H9 (cell line): ENCODE measurements around the gene TMC1. TPM values are rescaled to one million over a fixed set of nuclear protein-coding genes. Genes with fewer than 3 reads are reported as not detected.

Source experiments
- DNase-seq: peaks from one replicate; pipeline ENCODE4 v3.0.0-alpha.2; 2017
- H2AFZ ChIP-seq: one replicate; pipeline ENCODE4 v1.6.1; 2013; ENCODE audit warnings: mild to moderate bottlenecking, low read length, control low read depth, moderate library complexity
- H2AK5ac ChIP-seq: 2 replicates; pipeline ENCODE4 v1.6.1; 2013; ENCODE audit warnings: low read length, control low read depth, mixed read lengths; ENCODE audit not compliant: insufficient read length
- H2BK120ac ChIP-seq: one replicate; pipeline ENCODE4 v1.6.1; 2013; ENCODE audit warnings: low read depth, mild to moderate bottlenecking, low read length, control low read depth, inconsistent platforms; ENCODE audit not compliant: poor library complexity, severe bottlenecking
- H2BK12ac ChIP-seq: 2 replicates; pipeline ENCODE4 v1.6.1; 2013; ENCODE audit warnings: low read length, control low read depth, mixed read lengths, low read depth; ENCODE audit not compliant: insufficient read length
- H2BK15ac ChIP-seq: 2 replicates; pipeline ENCODE4 v1.6.1; 2013; ENCODE audit warnings: low read depth, low read length, control low read depth
- H2BK20ac ChIP-seq: one replicate; pipeline ENCODE4 v1.6.1; 2013; ENCODE audit warnings: low read depth, mild to moderate bottlenecking, low read length, control low read depth, inconsistent platforms; ENCODE audit not compliant: poor library complexity, severe bottlenecking
- H2BK5ac ChIP-seq: 2 replicates; pipeline ENCODE4 v1.6.1; 2013; ENCODE audit warnings: low read length, control low read depth, mixed read lengths; ENCODE audit not compliant: insufficient read length
- H3K14ac ChIP-seq: 2 replicates; pipeline ENCODE4 v1.6.1; 2013; ENCODE audit warnings: low read length, control low read depth; ENCODE audit not compliant: insufficient read depth
- H3K18ac ChIP-seq: 2 replicates; pipeline ENCODE4 v1.6.1; 2013; ENCODE audit warnings: low read depth, mild to moderate bottlenecking, mixed read lengths, low read length, control low read depth; ENCODE audit not compliant: insufficient read length
- H3K23ac ChIP-seq: 2 replicates; pipeline ENCODE4 v1.6.1; 2013; ENCODE audit warnings: low read length, control low read depth, mixed read lengths, low read depth; ENCODE audit not compliant: insufficient read length
- H3K23me2 ChIP-seq: 2 replicates; pipeline ENCODE4 v1.6.1; 2013; ENCODE audit warnings: low read depth, mild to moderate bottlenecking, mixed read lengths, low read length, control low read depth; ENCODE audit not compliant: insufficient read length, poor library complexity, severe bottlenecking
- H3K27ac ChIP-seq: 2 replicates; pipeline ENCODE4 v1.5.1; 2013; ENCODE audit warnings: low read length, control low read depth, mixed read lengths, low read depth; ENCODE audit not compliant: insufficient read length
- H3K27me3 ChIP-seq: 2 replicates; pipeline ENCODE4 v1.6.1; 2013; ENCODE audit warnings: low read length, control low read depth, inconsistent platforms; ENCODE audit not compliant: insufficient read depth
- H3K4ac ChIP-seq: 2 replicates; pipeline ENCODE4 v1.6.1; 2013; ENCODE audit warnings: low read depth, mild to moderate bottlenecking, control low read depth, inconsistent platforms, low read length, moderate library complexity
- H3K4me1 ChIP-seq: 2 replicates; pipeline ENCODE4 v1.6.1; 2013; ENCODE audit warnings: low read length, control low read depth, inconsistent platforms; ENCODE audit not compliant: insufficient read depth
- H3K4me2 ChIP-seq: 2 replicates; pipeline ENCODE4 v1.6.1; 2013; ENCODE audit warnings: low read length, control low read depth, mixed read lengths; ENCODE audit not compliant: insufficient read length, insufficient read depth
- H3K56ac ChIP-seq: 2 replicates; pipeline ENCODE4 v1.6.1; 2013; ENCODE audit warnings: low read depth, mild to moderate bottlenecking, mixed read lengths, low read length, control low read depth; ENCODE audit not compliant: insufficient read length
- H3K79me1 ChIP-seq: 2 replicates; pipeline ENCODE4 v1.6.1; 2013; ENCODE audit warnings: low read depth, mild to moderate bottlenecking, moderate library complexity, low read length, control low read depth, inconsistent platforms; ENCODE audit not compliant: insufficient read depth, poor library complexity, severe bottlenecking
- H3K79me2 ChIP-seq: 2 replicates; pipeline ENCODE4 v1.6.1; 2013; ENCODE audit warnings: low read length, control low read depth, inconsistent platforms; ENCODE audit not compliant: insufficient read depth
- H3K9ac ChIP-seq: 2 replicates; pipeline ENCODE4 v1.6.1; 2013; ENCODE audit warnings: low read length, control low read depth, mixed read lengths; ENCODE audit not compliant: insufficient read length; ENCODE audit errors: extremely low read depth
- H3K9me3 ChIP-seq: one replicate; pipeline ENCODE4 v1.6.1; 2013; ENCODE audit warnings: low read depth, low read length, inconsistent platforms; ENCODE audit not compliant: control insufficient read depth
- H3T11ph ChIP-seq: one replicate; pipeline ENCODE4 v1.6.1; 2013; ENCODE audit warnings: mild to moderate bottlenecking, low read length, control low read depth, inconsistent platforms
- H4K20me1 ChIP-seq: one replicate; pipeline ENCODE4 v1.6.1; 2013; ENCODE audit not compliant: control insufficient read depth, insufficient read length, insufficient read depth
- H4K5ac ChIP-seq: 2 replicates; pipeline ENCODE4 v1.6.1; 2013; ENCODE audit warnings: low read depth, mild to moderate bottlenecking, mixed read lengths, low read length, control low read depth; ENCODE audit not compliant: insufficient read length
- H4K8ac ChIP-seq: replicated peaks from 2 replicates; pipeline ENCODE4 v1.6.1; 2013; ENCODE audit warnings: low read length, control low read depth, mixed read lengths, low read depth; ENCODE audit not compliant: insufficient read length
- H4K91ac ChIP-seq: 2 replicates; pipeline ENCODE4 v1.6.1; 2013; ENCODE audit warnings: low read depth, mild to moderate bottlenecking, moderate library complexity, mixed read lengths, low read length, control low read depth; ENCODE audit not compliant: insufficient read length
- H3K27ac Mint-ChIP-seq, 3 experiments: 2 replicates in 2 of 3; 3 replicates in 1 of 3; pipeline ENCODE4 v1.8.0; 2020 to 2021; ENCODE audit warnings: mixed read lengths in 3 of 3, mild to moderate bottlenecking in 1 of 3, moderate library complexity in 1 of 3
- H3K27me3 Mint-ChIP-seq: 2 replicates; pipeline ENCODE4 v1.8.0; 2021; ENCODE audit warnings: low read depth, mild to moderate bottlenecking, moderate library complexity, mixed read lengths
- H3K36me3 Mint-ChIP-seq, 3 experiments: 2 replicates in 2 of 3; 3 replicates in 1 of 3; pipeline ENCODE4 v1.8.0; 2020 to 2021; ENCODE audit warnings: low read depth in 3 of 3, mixed read lengths in 3 of 3; ENCODE audit not compliant: insufficient read depth in 1 of 3
- H3K4me1 Mint-ChIP-seq, 2 experiments: 2 replicates each; pipeline ENCODE4 v1.8.0; 2020; ENCODE audit warnings: mixed read lengths in 2 of 2
- H3K4me3 Mint-ChIP-seq, 2 experiments: 2 replicates in 1 of 2; 3 replicates in 1 of 2; pipeline ENCODE4 v1.8.0; 2020 to 2021; ENCODE audit warnings: mild to moderate bottlenecking in 2 of 2, mixed read lengths in 2 of 2, moderate library complexity in 1 of 2
- H3K9me3 Mint-ChIP-seq, 2 experiments: 2 replicates in 1 of 2; 3 replicates in 1 of 2; pipeline ENCODE4 v1.8.0; 2020; ENCODE audit warnings: mild to moderate bottlenecking in 2 of 2, mixed read lengths in 2 of 2, moderate library complexity in 1 of 2
- CTCF ChIP-seq: fragments of 200-600 bp; sonication (generic); conservative IDR thresholded peaks from 3 replicates; pipeline ENCODE4 v1.8.0; 2021; ENCODE audit warnings: antibody characterized with exemption, mild to moderate bottlenecking
- WGBS: extraction: QIAGEN DNeasy Blood & Tissue Kit; methylation state at CpG from one replicate; pipeline ENCODE4 v1.1.7; 2013; ENCODE audit warnings: missing lambda C conversion rate, low lambda C conversion rate, mixed read lengths; ENCODE audit not compliant: insufficient read length; ENCODE audit errors: extremely low coverage; 5-methylcytosine and 5-hydroxymethylcytosine counted together
- total RNA-seq: library from RNA; stranded (reverse); gene quantifications from 2 replicates; pipeline ENCODE4 v1.2.1, GENCODE V29; 2021

TMC1 gene
- total RNA-seq, 1 experiment from 2014 or later = 2.4 TPM

GRCh38 chr9:72564479-72565281 is 43.3 kb downstream of the TMC1 start:
- Histone ChIP-seq H3K27me3 (no peaks in the 10 kb centered on the region), H3K14ac (no peak overlapping the region), H4K91ac (no peak overlapping the region), H2BK20ac (no peak overlapping the region), H3K4me1 (no peaks in the 10 kb centered on the region), H3K4ac (no peak overlapping the region), H4K5ac (no peak overlapping the region), H4K8ac (no peak overlapping the region), H3K9ac (no peak overlapping the region), H3K56ac (no peak overlapping the region), H3T11ph (no peak overlapping the region), H2BK120ac (no peak overlapping the region), H3K18ac (no peak overlapping the region), H3K79me2 (no peaks in the 10 kb centered on the region), H3K79me1 (no peaks in the 10 kb centered on the region), H2BK15ac (no peak overlapping the region), H3K23ac (no peak overlapping the region), H2BK12ac (no peak overlapping the region), H3K23me2 (no peaks in the 10 kb centered on the region), H3K9me3 (no peaks in the 10 kb centered on the region), H2AK5ac (no peak overlapping the region), H3K4me2 (no peak overlapping the region), H3K27ac (no peak overlapping the region), H2AFZ (no peak overlapping the region), H4K20me1 (no peaks in the 10 kb centered on the region), H2BK5ac (no peak overlapping the region)
- no peak overlapping the region for H3K27ac Mint-ChIP-seq
- H3K4me1 Mint-ChIP-seq = peaks cover 0 to 2% of the 10 kb centered on the region in 2 experiments; a peak in 1 of 4 replicates
- H3K36me3 Mint-ChIP-seq = peaks cover 0 to 13% (median 4%) of the 10 kb centered on the region in 3 experiments; a peak in 4 of 7 replicates
- TF ChIP-seq CTCF = no peak
- WGBS = no CpG with 5 or more reads among the region's 2 CpGs
- DNase-seq = no peak
- H3K27me3 Mint-ChIP-seq = no peaks in the 10 kb centered on the region
- peaks cover 7 to 9% of the 10 kb centered on the region in 2 experiments for H3K9me3 Mint-ChIP-seq
- H3K4me3 Mint-ChIP-seq = no peak overlapping the region
